HepG2 (cell line): ENCODE results near the gene GRIK2. TPM values are rescaled to one million over a fixed set of nuclear protein-coding genes. Genes with fewer than 3 reads are reported as not detected.

Experiments used
- ATAC-seq: fragments of 200-7000 bp; cut with Tn5 transposase; 3 replicates; pipeline ENCODE4 v1.9.1; 2020; ENCODE audit warnings: mild to moderate bottlenecking, moderate library complexity
- BruUV-seq: library from RNA; stranded (reverse); fragments of 400-500 nt; replicated peaks from 2 replicates; lab custom pipeline; 2021; lab: Mats Ljungman, UMichigan
- CTCF ChIA-PET: fragments of 300-600 bp; formaldehyde crosslinking; extraction: SDS; loops from one replicate; lab custom pipeline; 2021; ENCODE audit warnings: low total read pairs, inconsistent platforms, low intra/inter-chr PET ratio; lab: Yijun Ruan, JAX
- POLR2A ChIA-PET: fragments of 350-600 bp; sonication (Branson Sonifier 250); formaldehyde crosslinking; loops from one replicate; lab custom pipeline; 2020; ENCODE audit warnings: antibody characterized with exemption, inconsistent platforms; lab: Yijun Ruan, JAX
- DNase-seq: peaks from one replicate; pipeline ENCODE4 v3.0.0-alpha.2; 2015; ENCODE audit warnings: low spot score
- FAIRE-seq: peaks from 3 replicates; lab custom pipeline; 2011; peaks lifted over from hg19 to GRCh38; lab: Jason Lieb, UNC
- H2AFZ ChIP-seq: one replicate; pipeline ENCODE4 v1.6.1; 2011; ENCODE audit warnings: low read length, inconsistent platforms
- H3K27ac ChIP-seq: fragments of 300-600 bp; 3 replicates; pipeline ENCODE4 v1.8.0; 2011; ENCODE audit warnings: mixed run types, mild to moderate bottlenecking, mixed read lengths, low read length, inconsistent platforms; ENCODE audit not compliant: insufficient read depth; ENCODE audit errors: extremely low read length
- H3K27me3 ChIP-seq, 2 experiments: fragments of 200-600 bp in 1 of 2; 2 replicates in 1 of 2; 3 replicates in 1 of 2; pipeline versions ENCODE4 v1.6.0 to v1.8.0; 2011; ENCODE audit warnings: low read length in 2 of 2, mild to moderate bottlenecking in 2 of 2, moderate library complexity in 2 of 2, inconsistent platforms in 1 of 2; ENCODE audit not compliant: insufficient read depth in 2 of 2, control insufficient read depth in 1 of 2
- H3K36me3 ChIP-seq, 2 experiments: fragments of 200-600 bp in 1 of 2; replicated peaks in 1 of 2; 2 replicates in 1 of 2; 3 replicates in 1 of 2; pipeline versions ENCODE4 v1.5.1 to v1.8.0; 2011; ENCODE audit warnings: low read length in 2 of 2, inconsistent platforms in 1 of 2; ENCODE audit not compliant: insufficient read depth in 2 of 2, control insufficient read depth in 1 of 2
- H3K4me1 ChIP-seq: 2 replicates; pipeline ENCODE4 v1.5.1; 2012; ENCODE audit warnings: low read length, inconsistent platforms; ENCODE audit not compliant: insufficient read depth
- H3K4me2 ChIP-seq: 2 replicates; pipeline ENCODE4 v1.6.0; 2011; ENCODE audit warnings: low read depth, low read length, inconsistent platforms
- H3K4me3 ChIP-seq, 3 experiments: fragments of 200-600 bp in 1 of 3; sonication (generic), shearing (Covaris generic) in 1 of 3; replicated peaks in 1 of 3; 2 replicates each; pipeline ENCODE4 v1.5.1; 2011 to 2016; ENCODE audit warnings: low read length in 3 of 3, inconsistent platforms in 2 of 3, low read depth in 2 of 3, mild to moderate bottlenecking in 2 of 3, control low read depth in 1 of 3, mixed read lengths in 1 of 3; ENCODE audit not compliant: insufficient read depth in 1 of 3
- H3K79me2 ChIP-seq: one replicate; pipeline ENCODE4 v1.6.1; 2011; ENCODE audit warnings: low read length, inconsistent platforms; ENCODE audit not compliant: insufficient read depth
- H3K9ac ChIP-seq: 2 replicates; pipeline ENCODE4 v1.6.0; 2011; ENCODE audit warnings: mild to moderate bottlenecking, low read depth, low read length, inconsistent platforms; ENCODE audit not compliant: insufficient read depth
- H3K9me3 ChIP-seq: 2 replicates; pipeline ENCODE4 v1.5.1; 2012; ENCODE audit warnings: mild to moderate bottlenecking, low read length
- H4K20me1 ChIP-seq: 2 replicates; pipeline ENCODE4 v1.6.0; 2011; ENCODE audit warnings: inconsistent platforms, mild to moderate bottlenecking, low read length, moderate library complexity; ENCODE audit not compliant: insufficient read depth
- BORCS8-MEF2B ChIP-seq: sonication (generic); formaldehyde crosslinking; IDR thresholded peaks from 2 replicates; pipeline ENCODE4 v1.8.0; 2022; ENCODE audit warnings: mild to moderate bottlenecking, missing genetic modification reagents
- DMAP1 ChIP-seq: IDR thresholded peaks from 2 replicates; pipeline ENCODE4 v1.6.1; 2016
- FOXA3 ChIP-seq: IDR thresholded peaks from 2 replicates; pipeline ENCODE4 v1.6.1; 2016; ENCODE audit warnings: missing genetic modification reagents, missing compliant biosample characterization
- MXD4 ChIP-seq: IDR thresholded peaks from 2 replicates; pipeline ENCODE4 v1.6.1; 2016; ENCODE audit warnings: mild to moderate bottlenecking, missing biosample characterization, missing genetic modification reagents
- NR1H2 ChIP-seq: sonication (generic); formaldehyde crosslinking; IDR thresholded peaks from 2 replicates; pipeline ENCODE4 v1.8.1; 2022; ENCODE audit warnings: low read depth, missing genetic modification reagents, borderline replicate concordance
- ONECUT2 ChIP-seq: sonication (generic); formaldehyde crosslinking; IDR thresholded peaks from 2 replicates; pipeline ENCODE4 v1.4.0; 2020; ENCODE audit warnings: missing genetic modification reagents
- RBFOX2 ChIP-seq: fragments of 200-400 bp; formaldehyde crosslinking; IDR thresholded peaks from 2 replicates; pipeline ENCODE4 v1.6.1; 2017; ENCODE audit warnings: low read depth, mild to moderate bottlenecking, low read length
- REPIN1 ChIP-seq: sonication (generic); formaldehyde crosslinking; IDR thresholded peaks from 2 replicates; pipeline ENCODE4 v1.8.0; 2022; ENCODE audit warnings: missing genetic modification reagents, low read depth, mild to moderate bottlenecking, borderline replicate concordance
- SOX13 ChIP-seq, 3 experiments: fragments of 450-650 bp in 1 of 3; sonication (generic) in 1 of 3; formaldehyde crosslinking in 1 of 3; IDR thresholded peaks in 2 of 3; conservative IDR thresholded peaks in 1 of 3; 2 replicates each; pipeline versions ENCODE4 v1.5.0 to v1.6.1; 2016 to 2020; ENCODE audit warnings: antibody characterized with exemption in 1 of 3, mild to moderate bottlenecking in 1 of 3, missing compliant biosample characterization in 1 of 3, missing genetic modification reagents in 1 of 3, moderate library complexity in 1 of 3
- TSC22D2 ChIP-seq: sonication (generic); formaldehyde crosslinking; IDR thresholded peaks from 2 replicates; pipeline ENCODE4 v1.5.1; 2020; ENCODE audit warnings: missing genetic modification reagents, mild to moderate bottlenecking, borderline replicate concordance
- ZNF33B ChIP-seq: sonication (generic); formaldehyde crosslinking; IDR thresholded peaks from 2 replicates; pipeline ENCODE4 v1.5.1; 2020; ENCODE audit warnings: mild to moderate bottlenecking, missing genetic modification reagents
- ZNF543 ChIP-seq: sonication (generic); formaldehyde crosslinking; IDR thresholded peaks from 2 replicates; pipeline ENCODE4 v1.4.0; 2020; ENCODE audit warnings: mild to moderate bottlenecking, missing genetic modification reagents
- ZNF549 ChIP-seq: sonication (generic); formaldehyde crosslinking; IDR thresholded peaks from 2 replicates; pipeline ENCODE4 v1.5.0; 2020; ENCODE audit warnings: missing genetic modification reagents
- WGBS: methylation state at CpG from one replicate; pipeline ENCODE4 v1.1.6; 2017; ENCODE audit warnings: low lambda C conversion rate; 5-methylcytosine and 5-hydroxymethylcytosine counted together
- in situ Hi-C: cut with HindIII; loops from 2 replicates; pipeline ENCODE4 v1.10.0; 2017; ENCODE audit warnings: low pct_unique_long_range_greater_than_20kb; ENCODE audit not compliant: extremely low pct_ligation_motif_present
- intact Hi-C: fragments of 100-400 bp; cut with micrococcal nuclease; formaldehyde crosslinking; loops from one replicate; pipeline ENCODE4 v1.10.0; 2022; ENCODE audit not compliant: unreplicated experiment
- polyA plus RNA-seq, 8 experiments: library from polyadenylated mRNA; depleted of rRNA in 3 of 8; stranded (reverse) in 7 of 8; unstranded in 1 of 8; fragments of >200 nt; fragmentation: Illumina TruSeq in 4 of 8; extraction: Trizol in 4 of 8; gene quantifications; 2 replicates each; pipeline versions ENCODE4 v1.2.1 to v1.2.3, GENCODE V29; 2011 to 2016; ENCODE audit warnings: low read depth in 4 of 8, missing spikeins in 1 of 8, mixed read lengths in 1 of 8; ENCODE audit not compliant: insufficient read depth in 1 of 8
- total RNA-seq, 5 experiments: library from RNA; depleted of rRNA; stranded (reverse); fragments of >200 nt; fragmentation: Illumina TruSeq; extraction: Trizol; gene quantifications; 2 replicates each; pipeline ENCODE4 v1.2.3, GENCODE V29; 2016; ENCODE audit warnings: low read depth in 1 of 5
- TF ChIP-seq, protein P1 (sequence below): sonication (generic); formaldehyde crosslinking; IDR thresholded peaks from 2 replicates; pipeline ENCODE4; 2020; ENCODE audit warnings: missing genetic modification reagents, mild to moderate bottlenecking, borderline replicate concordance
- TF ChIP-seq, protein P2 (sequence below): sonication (generic); formaldehyde crosslinking; IDR thresholded peaks from 2 replicates; pipeline ENCODE4 v1.4.0; 2020; ENCODE audit warnings: missing genetic modification reagents, low read depth, mild to moderate bottlenecking, borderline replicate concordance

Gene GRIK2
- total and polyA plus RNA-seq, 2 of the 13 experiments (the other 11 are each of a cell fraction or from before 2014, with no cell fraction given): not detected

DNA sequence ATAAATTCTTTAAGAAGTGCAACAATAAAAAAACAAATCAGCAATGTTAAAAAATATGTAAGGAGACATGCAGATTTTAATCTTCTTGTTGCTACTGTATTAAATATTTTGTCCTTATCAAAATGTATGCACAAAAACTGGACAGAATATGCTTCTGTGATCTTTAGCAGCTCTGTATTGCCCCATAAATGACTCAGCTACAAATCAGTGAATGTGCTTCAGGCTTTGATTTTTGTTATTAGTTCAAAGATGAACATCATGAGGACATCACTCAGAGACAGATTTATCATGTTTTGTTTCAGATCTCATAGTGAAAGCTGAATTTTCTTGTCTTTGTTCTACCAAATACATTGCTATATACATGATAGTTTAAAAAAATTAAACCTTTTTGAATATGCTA lies 312.4 kb downstream of the GRIK2 start (continued):
- TF ChIP-seq, protein P1, sequence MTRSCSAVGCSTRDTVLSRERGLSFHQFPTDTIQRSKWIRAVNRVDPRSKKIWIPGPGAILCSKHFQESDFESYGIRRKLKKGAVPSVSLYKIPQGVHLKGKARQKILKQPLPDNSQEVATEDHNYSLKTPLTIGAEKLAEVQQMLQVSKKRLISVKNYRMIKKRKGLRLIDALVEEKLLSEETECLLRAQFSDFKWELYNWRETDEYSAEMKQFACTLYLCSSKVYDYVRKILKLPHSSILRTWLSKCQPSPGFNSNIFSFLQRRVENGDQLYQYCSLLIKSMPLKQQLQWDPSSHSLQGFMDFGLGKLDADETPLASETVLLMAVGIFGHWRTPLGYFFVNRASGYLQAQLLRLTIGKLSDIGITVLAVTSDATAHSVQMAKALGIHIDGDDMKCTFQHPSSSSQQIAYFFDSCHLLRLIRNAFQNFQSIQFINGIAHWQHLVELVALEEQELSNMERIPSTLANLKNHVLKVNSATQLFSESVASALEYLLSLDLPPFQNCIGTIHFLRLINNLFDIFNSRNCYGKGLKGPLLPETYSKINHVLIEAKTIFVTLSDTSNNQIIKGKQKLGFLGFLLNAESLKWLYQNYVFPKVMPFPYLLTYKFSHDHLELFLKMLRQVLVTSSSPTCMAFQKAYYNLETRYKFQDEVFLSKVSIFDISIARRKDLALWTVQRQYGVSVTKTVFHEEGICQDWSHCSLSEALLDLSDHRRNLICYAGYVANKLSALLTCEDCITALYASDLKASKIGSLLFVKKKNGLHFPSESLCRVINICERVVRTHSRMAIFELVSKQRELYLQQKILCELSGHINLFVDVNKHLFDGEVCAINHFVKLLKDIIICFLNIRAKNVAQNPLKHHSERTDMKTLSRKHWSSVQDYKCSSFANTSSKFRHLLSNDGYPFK (CRISPR knock-in tag): no peak
- TF ChIP-seq SOX13 (IDR thresholded peaks at IDR 0.05) (no peak), SOX13 (CRISPR knock-in tag; conservative IDR thresholded peaks at IDR 0.05 in 1 of 2, IDR thresholded peaks at IDR 0.05 in 1 of 2) (no peak), FOXA3 (CRISPR knock-in tag) (no peak), ZNF33B (CRISPR knock-in tag) (no peak), RBFOX2 (no peak), NR1H2 (no peak)
- TF ChIP-seq, all 625 proteins: peak for 0

DNA sequence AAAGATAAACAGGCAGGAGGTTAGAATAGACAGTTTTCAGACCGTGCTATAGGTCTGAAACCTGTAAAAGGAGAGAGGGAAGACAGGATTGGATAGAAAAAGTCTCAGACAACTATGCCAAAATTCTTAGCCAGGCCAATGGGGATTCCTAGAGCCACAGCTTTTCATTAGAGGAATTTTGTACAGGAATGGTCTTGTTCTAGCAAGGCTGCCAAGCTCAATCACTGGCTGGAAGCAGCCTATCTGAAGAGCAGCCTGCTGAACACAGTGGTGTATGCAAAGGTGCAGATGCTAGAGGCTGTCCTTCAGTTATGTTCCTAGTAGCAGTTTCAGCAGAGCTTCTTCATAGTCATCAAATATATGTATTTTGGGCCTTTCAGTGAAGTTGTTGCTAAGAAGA lies 313.1 kb downstream of the GRIK2 start:
- H3K9ac ChIP-seq: no peak overlapping the region
- in situ Hi-C loops: no loop called here
- H3K9me3 ChIP-seq: no peaks in the 10 kb centered on the region
- no peaks in the 10 kb centered on the region for H4K20me1 ChIP-seq
- WGBS: 0% methylated on average over 1 of the region's 1 CpG
- CTCF ChIA-PET: no interaction called here
- no peak for FAIRE-seq
- H3K4me2 ChIP-seq: no peak overlapping the region
- intact Hi-C loops: no loop called here
- no peaks in the 10 kb centered on the region for H3K79me2 ChIP-seq
- H3K27me3 ChIP-seq: no peaks in the 10 kb centered on the region
- no peak overlapping the region for H3K4me3 ChIP-seq
- H3K36me3 ChIP-seq: no peaks in the 10 kb centered on the region
- no peaks in the 10 kb centered on the region for H3K4me1 ChIP-seq
- BruUV-seq: no TSS peak
- POLR2A ChIA-PET: no interaction called here
- no peak overlapping the region for H3K27ac ChIP-seq
- H2AFZ ChIP-seq: no peak overlapping the region
- no peak for TF ChIP-seq DMAP1 (CRISPR knock-in tag)
- no peak for TF ChIP-seq TSC22D2
- no peak for TF ChIP-seq ZNF549
- TF ChIP-seq, protein P2, sequence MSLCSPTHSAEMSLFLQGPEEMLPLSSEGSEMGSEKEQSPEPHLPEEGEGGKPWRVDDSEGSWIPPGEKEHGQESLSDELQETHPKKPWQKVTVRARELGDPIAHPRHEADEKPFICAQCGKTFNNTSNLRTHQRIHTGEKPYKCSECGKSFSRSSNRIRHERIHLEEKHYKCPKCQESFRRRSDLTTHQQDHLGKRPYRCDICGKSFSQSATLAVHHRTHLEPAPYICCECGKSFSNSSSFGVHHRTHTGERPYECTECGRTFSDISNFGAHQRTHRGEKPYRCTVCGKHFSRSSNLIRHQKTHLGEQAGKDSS (CRISPR knock-in tag): no peak
- TF ChIP-seq BORCS8-MEF2B (CRISPR knock-in tag): no peak
- TF ChIP-seq ZNF543 (CRISPR knock-in tag): no peak
- TF ChIP-seq MXD4 (CRISPR knock-in tag): no peak
- TF ChIP-seq REPIN1 (CRISPR knock-in tag): no peak
- TF ChIP-seq ONECUT2 (CRISPR knock-in tag): no peak
- TF ChIP-seq, all 625 proteins: peak for 0
- DNase-seq: no peak
- ATAC-seq: no peak
